HepG2 (cell line): Measurements from ENCODE around the gene IFI35. TPM values are rescaled to one million over a fixed set of nuclear protein-coding genes. Genes with fewer than 3 reads are reported as not detected.

Experiments used
- BCL6 ChIP-seq: IDR thresholded peaks from 2 replicates; pipeline ENCODE4 v1.6.1; 2016; ENCODE audit warnings: missing genetic modification reagents, missing compliant biosample characterization
- E2F2 ChIP-seq: sonication (generic); formaldehyde crosslinking; IDR thresholded peaks from 2 replicates; pipeline ENCODE4 v1.4.0; 2020; ENCODE audit warnings: missing genetic modification reagents, borderline replicate concordance
- ELF4 ChIP-seq: sonication (generic); formaldehyde crosslinking; IDR thresholded peaks from 2 replicates; pipeline ENCODE4 v1.5.0; 2020; ENCODE audit warnings: missing genetic modification reagents, mild to moderate bottlenecking, moderate library complexity, borderline replicate concordance
- FLYWCH1 ChIP-seq: sonication (generic); formaldehyde crosslinking; IDR thresholded peaks from 2 replicates; pipeline ENCODE4 v1.8.1; 2023; ENCODE audit warnings: mild to moderate bottlenecking, missing genetic modification reagents
- HNF4G ChIP-seq, 2 experiments: sonication (generic) in 1 of 2; formaldehyde crosslinking in 1 of 2; IDR thresholded peaks; 2 replicates each; pipeline versions ENCODE4 v1.4.0 to v1.6.1; 2011 to 2020; ENCODE audit warnings: borderline replicate concordance in 2 of 2, low read depth in 2 of 2, mild to moderate bottlenecking in 2 of 2, low read length in 1 of 2, missing genetic modification reagents in 1 of 2, moderate library complexity in 1 of 2
- HNRNPLL ChIP-seq: fragments of 200-400 bp; formaldehyde crosslinking; IDR thresholded peaks from 2 replicates; pipeline ENCODE4 v1.6.1; 2017; ENCODE audit warnings: mild to moderate bottlenecking, low read depth, low read length; ENCODE audit not compliant: poor library complexity, severe bottlenecking
- KMT2A ChIP-seq: sonication (generic); formaldehyde crosslinking; IDR thresholded peaks from 2 replicates; pipeline ENCODE4 v1.4.0; 2020; ENCODE audit warnings: missing genetic modification reagents
- NFIC ChIP-seq: IDR thresholded peaks from 2 replicates; pipeline ENCODE4 v1.6.1; 2012; ENCODE audit warnings: mild to moderate bottlenecking, low read length, inconsistent platforms
- NR2F2 ChIP-seq: IDR thresholded peaks from 2 replicates; pipeline ENCODE4 v1.6.1; 2012; ENCODE audit warnings: low read depth, inconsistent platforms, borderline replicate concordance
- PHF8 ChIP-seq: sonication (generic); formaldehyde crosslinking; IDR thresholded peaks from 2 replicates; pipeline ENCODE4 v1.5.0; 2020; ENCODE audit warnings: missing genetic modification reagents
- POGZ ChIP-seq: sonication (generic); formaldehyde crosslinking; IDR thresholded peaks from 2 replicates; pipeline ENCODE4 v1.4.0; 2020; ENCODE audit warnings: mild to moderate bottlenecking, missing genetic modification reagents
- PTBP1 ChIP-seq: fragments of 200-400 bp; formaldehyde crosslinking; IDR thresholded peaks from 2 replicates; pipeline ENCODE4 v1.6.1; 2018; ENCODE audit warnings: low read length, low read depth; ENCODE audit not compliant: poor library complexity, severe bottlenecking
- SP140L ChIP-seq: sonication (generic); formaldehyde crosslinking; IDR thresholded peaks from 2 replicates; pipeline ENCODE4 v1.4.0; 2020; ENCODE audit warnings: missing genetic modification reagents, borderline replicate concordance
- SP2 ChIP-seq: sonication (generic); formaldehyde crosslinking; IDR thresholded peaks from 2 replicates; pipeline ENCODE4 v1.5.1; 2020; ENCODE audit warnings: mild to moderate bottlenecking, missing genetic modification reagents
- SRSF9 ChIP-seq: fragments of 200-400 bp; formaldehyde crosslinking; IDR thresholded peaks from 2 replicates; pipeline ENCODE4 v1.6.1; 2018; ENCODE audit warnings: borderline replicate concordance, mild to moderate bottlenecking, low read depth, low read length; ENCODE audit not compliant: insufficient read depth, poor library complexity, severe bottlenecking
- TBX3 ChIP-seq: fragments of 450-650 bp; IDR thresholded peaks from 2 replicates; pipeline ENCODE4 v1.6.1; 2017; ENCODE audit warnings: antibody characterized with exemption, mild to moderate bottlenecking, inconsistent platforms, borderline replicate concordance
- TCF7 ChIP-seq: sonication (generic); IDR thresholded peaks from 2 replicates; pipeline ENCODE4 v1.6.1; 2016; ENCODE audit warnings: antibody characterized with exemption, low read depth
- ZNF136 ChIP-seq: sonication (generic); formaldehyde crosslinking; IDR thresholded peaks from 2 replicates; pipeline ENCODE4 v1.8.1; 2022; ENCODE audit warnings: low read depth, mild to moderate bottlenecking, moderate library complexity, missing genetic modification reagents
- ZNF230 ChIP-seq: sonication (generic); formaldehyde crosslinking; IDR thresholded peaks from 2 replicates; pipeline ENCODE4 v1.4.0; 2020; ENCODE audit warnings: mild to moderate bottlenecking, missing genetic modification reagents
- ZNF232 ChIP-seq: sonication (generic); formaldehyde crosslinking; IDR thresholded peaks from 2 replicates; pipeline ENCODE4 v1.4.0; 2020; ENCODE audit warnings: missing genetic modification reagents, borderline replicate concordance
- ZNF235 ChIP-seq: sonication (generic); formaldehyde crosslinking; IDR thresholded peaks from 2 replicates; pipeline ENCODE4 v1.8.1; 2023; ENCODE audit warnings: mild to moderate bottlenecking, missing genetic modification reagents, borderline replicate concordance
- ZNF674 ChIP-seq: sonication (generic); formaldehyde crosslinking; IDR thresholded peaks from 2 replicates; pipeline ENCODE4 v1.5.0; 2020; ENCODE audit warnings: low read depth, mild to moderate bottlenecking, missing genetic modification reagents
- ZNF720 ChIP-seq: sonication (generic); formaldehyde crosslinking; IDR thresholded peaks from 2 replicates; pipeline ENCODE4 v1.4.0; 2020; ENCODE audit warnings: missing genetic modification reagents
- ZNF749 ChIP-seq: sonication (generic); formaldehyde crosslinking; IDR thresholded peaks from 2 replicates; pipeline ENCODE4 v1.8.0; 2022; ENCODE audit warnings: mild to moderate bottlenecking, missing genetic modification reagents, moderate library complexity, borderline replicate concordance
- ZNF782 ChIP-seq: sonication (generic); formaldehyde crosslinking; IDR thresholded peaks from 2 replicates; pipeline ENCODE4 v1.4.0; 2020; ENCODE audit warnings: missing genetic modification reagents, mild to moderate bottlenecking, borderline replicate concordance
- ZSCAN21 ChIP-seq: sonication (generic); formaldehyde crosslinking; IDR thresholded peaks from 2 replicates; pipeline ENCODE4 v1.8.0; 2022; ENCODE audit warnings: mild to moderate bottlenecking, missing genetic modification reagents, moderate library complexity, borderline replicate concordance
- polyA plus RNA-seq, 8 experiments: library from polyadenylated mRNA; depleted of rRNA in 3 of 8; stranded (reverse) in 7 of 8; unstranded in 1 of 8; fragments of >200 nt; fragmentation: Illumina TruSeq in 4 of 8; extraction: Trizol in 4 of 8; gene quantifications; 2 replicates each; pipeline versions ENCODE4 v1.2.1 to v1.2.3, GENCODE V29; 2011 to 2016; ENCODE audit warnings: low read depth in 4 of 8, missing spikeins in 1 of 8, mixed read lengths in 1 of 8; ENCODE audit not compliant: insufficient read depth in 1 of 8
- total RNA-seq, 5 experiments: library from RNA; depleted of rRNA; stranded (reverse); fragments of >200 nt; fragmentation: Illumina TruSeq; extraction: Trizol; gene quantifications; 2 replicates each; pipeline ENCODE4 v1.2.3, GENCODE V29; 2016; ENCODE audit warnings: low read depth in 1 of 5
- TF ChIP-seq, protein P1 (sequence below): sonication (generic); formaldehyde crosslinking; IDR thresholded peaks from 2 replicates; pipeline ENCODE4 v1.4.0; 2020; ENCODE audit warnings: missing genetic modification reagents
- TF ChIP-seq, protein P2 (sequence below): sonication (generic); formaldehyde crosslinking; IDR thresholded peaks from 2 replicates; pipeline ENCODE4 v1.8.0; 2022; ENCODE audit warnings: low read depth, missing genetic modification reagents

Gene IFI35
- total and polyA plus RNA-seq, 2 of the 13 experiments (the other 11 are each of a cell fraction or from before 2014, with no cell fraction given), result 28.9 to 38.1 TPM

- no peak for TF ChIP-seq ZNF230 (CRISPR knock-in tag)
- TF ChIP-seq, protein P1, sequence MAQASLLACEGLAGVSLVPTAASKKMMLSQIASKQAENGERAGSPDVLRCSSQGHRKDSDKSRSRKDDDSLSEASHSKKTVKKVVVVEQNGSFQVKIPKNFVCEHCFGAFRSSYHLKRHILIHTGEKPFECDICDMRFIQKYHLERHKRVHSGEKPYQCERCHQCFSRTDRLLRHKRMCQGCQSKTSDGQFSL (CRISPR knock-in tag), result 0 out of 2 replicates have a peak, but pooled peaks have one; percentile 27
- no peak for TF ChIP-seq ZSCAN21 (CRISPR knock-in tag)
- TF ChIP-seq, protein P2, sequence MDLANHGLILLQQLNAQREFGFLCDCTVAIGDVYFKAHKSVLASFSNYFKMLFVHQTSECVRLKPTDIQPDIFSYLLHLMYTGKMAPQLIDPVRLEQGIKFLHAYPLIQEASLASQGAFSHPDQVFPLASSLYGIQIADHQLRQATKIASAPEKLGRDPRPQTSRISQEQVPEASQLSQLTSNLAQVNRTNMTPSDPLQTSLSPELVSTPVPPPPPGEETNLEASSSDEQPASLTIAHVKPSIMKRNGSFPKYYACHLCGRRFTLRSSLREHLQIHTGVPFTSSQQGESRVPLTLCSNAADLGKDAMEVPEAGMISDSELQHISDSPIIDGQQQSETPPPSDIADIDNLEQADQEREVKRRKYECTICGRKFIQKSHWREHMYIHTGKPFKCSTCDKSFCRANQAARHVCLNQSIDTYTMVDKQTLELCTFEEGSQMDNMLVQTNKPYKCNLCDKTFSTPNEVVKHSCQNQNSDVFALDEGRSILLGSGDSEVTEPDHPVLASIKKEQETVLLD (CRISPR knock-in tag), result no peak
- no peak for TF ChIP-seq SRSF9
- TF ChIP-seq KMT2A (CRISPR knock-in tag), result no peak; the same call in 1 of the 2 replicates
- no peak for TF ChIP-seq ZNF235 (CRISPR knock-in tag)
- TF ChIP-seq PHF8, result no peak
- no peak for TF ChIP-seq SP2 (CRISPR knock-in tag)
- TF ChIP-seq ELF4, result no peak
- peak; percentile 79; the same call in 1 of the 2 replicates for TF ChIP-seq NR2F2
- TF ChIP-seq POGZ, result no peak; the same call in 1 of the 2 replicates
- no peak for TF ChIP-seq PTBP1
- TF ChIP-seq E2F2 (CRISPR knock-in tag), result no peak
- TF ChIP-seq HNF4G (IDR thresholded peaks at IDR 0.05; ENCODE audit: borderline replicate concordance, low read depth, low read length), result peak; percentile 67; the same call in 1 of the 2 replicates
- TF ChIP-seq HNF4G (CRISPR knock-in tag; IDR thresholded peaks at IDR 0.05; ENCODE audit: borderline replicate concordance, low read depth), result peak; percentile 61; the same call in 1 of the 2 replicates
- peak; percentile 79 for TF ChIP-seq BCL6 (CRISPR knock-in tag)
- no peak for TF ChIP-seq HNRNPLL
- TF ChIP-seq ZNF674 (CRISPR knock-in tag), result no peak
- TF ChIP-seq FLYWCH1 (CRISPR knock-in tag), result no peak
- no peak for TF ChIP-seq ZNF720 (CRISPR knock-in tag)
- TF ChIP-seq ZNF232 (CRISPR knock-in tag), result no peak
- TF ChIP-seq ZNF136 (CRISPR knock-in tag), result no peak
- peak; percentile 87 for TF ChIP-seq NFIC
- peak; percentile 79 for TF ChIP-seq TBX3
- 0 out of 2 replicates have a peak, but pooled peaks have one; percentile 49 for TF ChIP-seq SP140L (CRISPR knock-in tag)
- peak; percentile 67; the same call in 1 of the 2 replicates for TF ChIP-seq TCF7
- TF ChIP-seq ZNF782 (CRISPR knock-in tag), result no peak
- TF ChIP-seq ZNF749 (CRISPR knock-in tag), result no peak
Measured at GRCh38 chr17:43010667-43011308, 4.2 kb downstream of the IFI35 start (continued).
